NT2/D1 (cell line): ENCODE data around the gene ZDHHC19.

Experiments used
- DNase-seq: peaks from one replicate; pipeline ENCODE4 v3.0.0-alpha.2; 2011; ENCODE audit warnings: low read depth, low spot score
- H3K27me3 ChIP-seq: 2 replicates; pipeline ENCODE4 v1.6.0; 2011; ENCODE audit warnings: mild to moderate bottlenecking; ENCODE audit not compliant: insufficient read length, insufficient read depth
- H3K36me3 ChIP-seq: 2 replicates; pipeline ENCODE4 v1.6.1; 2011; ENCODE audit warnings: mild to moderate bottlenecking, low read length, mixed read lengths; ENCODE audit not compliant: insufficient read depth, insufficient read length
- H3K4me1 ChIP-seq: 2 replicates; pipeline ENCODE4 v1.5.1; 2011; ENCODE audit not compliant: insufficient read depth, insufficient read length
- H3K4me3 ChIP-seq: 2 replicates; pipeline ENCODE4 v1.5.1; 2011; ENCODE audit warnings: low read depth; ENCODE audit not compliant: insufficient read length
- H3K9ac ChIP-seq: 2 replicates; pipeline ENCODE4 v1.6.0; 2011; ENCODE audit warnings: low read depth; ENCODE audit not compliant: insufficient read length
- H3K9me3 ChIP-seq: 2 replicates; pipeline ENCODE4 v1.5.1; 2011; ENCODE audit warnings: mild to moderate bottlenecking, low read length; ENCODE audit not compliant: insufficient read depth
- SUZ12 ChIP-seq: IDR thresholded peaks from 2 replicates; pipeline ENCODE4 v1.6.1; 2011; ENCODE audit not compliant: insufficient read length, insufficient read depth; ENCODE audit errors: extremely low read depth
- YY1 ChIP-seq: IDR thresholded peaks from 2 replicates; pipeline ENCODE4 v1.6.1; 2011; ENCODE audit not compliant: insufficient read length, insufficient read depth
- ZNF274 ChIP-seq: IDR thresholded peaks from 2 replicates; pipeline ENCODE4 v1.6.1; 2011; ENCODE audit warnings: mild to moderate bottlenecking, low read depth, low read length

ZDHHC19 gene

GRCh38 chr3:196241704-196242103, 30.5 kb upstream of the ZDHHC19 start:
- Histone ChIP-seq H3K27me3 (no peaks in the 10 kb centered on the region), H3K4me1 (no peaks in the 10 kb centered on the region), H3K4me3 (no peak overlapping the region), H3K9ac (no peak overlapping the region), H3K36me3 (peaks cover 75% of the 10 kb centered on the region), H3K9me3 (no peaks in the 10 kb centered on the region; the same call in 1 of the 2 replicates)
- TF ChIP-seq SUZ12 (no peak), ZNF274 (no peak), YY1 (no peak)
- DNase-seq = no peak

- peaks cover 75% of the 10 kb centered on the region for H3K36me3 ChIP-seq
- no peak for TF ChIP-seq YY1
- TF ChIP-seq SUZ12 = no peak
- no peak for TF ChIP-seq ZNF274
Measured at GRCh38 chr3:196240424-196240823, 29.2 kb upstream of the ZDHHC19 start.

DNA sequence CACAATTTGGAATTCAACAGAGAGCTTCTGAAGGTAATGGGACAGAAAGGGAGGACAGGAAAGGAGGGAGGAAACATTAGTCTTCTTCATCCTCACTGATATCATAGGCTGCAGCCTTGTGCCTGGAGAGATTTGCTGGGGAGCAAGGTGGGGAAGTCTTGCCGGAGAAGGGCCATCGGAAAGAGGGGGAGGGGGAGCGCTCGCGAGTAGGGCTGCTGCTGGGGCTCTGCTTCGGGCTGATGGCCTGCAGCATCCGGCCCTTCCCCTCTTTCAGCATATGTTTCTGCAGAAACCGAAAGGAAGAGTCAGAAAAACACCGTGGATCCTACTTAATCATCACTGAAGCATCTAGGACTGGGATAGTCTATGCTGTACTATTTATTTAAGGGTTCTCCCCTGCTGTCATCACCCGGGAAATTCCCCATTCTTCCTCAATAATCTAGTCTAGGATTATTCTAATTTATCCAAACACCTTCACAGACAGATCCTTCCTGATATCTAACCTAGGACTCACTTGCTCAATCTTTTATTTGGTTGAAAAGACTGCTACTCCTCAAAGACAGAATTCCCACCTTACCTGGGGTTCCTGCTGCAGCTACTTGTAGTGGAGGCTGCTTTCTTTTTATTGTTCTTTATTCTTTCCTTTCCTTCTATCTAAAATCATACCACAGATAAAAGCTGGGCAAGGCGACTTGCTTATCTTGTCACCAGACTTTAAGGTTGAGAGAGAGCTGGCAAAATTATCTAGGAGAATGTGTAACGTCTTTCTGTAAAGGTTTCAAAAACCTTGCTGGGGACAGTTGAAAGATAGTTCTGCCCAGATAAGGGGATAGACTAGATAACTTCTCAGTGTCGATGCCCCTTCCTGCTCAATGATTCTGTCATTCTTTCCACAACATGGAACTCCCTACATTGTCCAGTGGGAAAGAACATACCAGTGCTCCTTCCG, 27.7 kb upstream of the ZDHHC19 start:
- no peaks in the 10 kb centered on the region for H3K4me1 ChIP-seq
- no peak for DNase-seq
- H3K36me3 ChIP-seq = peaks cover 72% of the 10 kb centered on the region
- no peaks in the 10 kb centered on the region for H3K9me3 ChIP-seq
- no peak overlapping the region for H3K9ac ChIP-seq
- H3K27me3 ChIP-seq = no peaks in the 10 kb centered on the region
- H3K4me3 ChIP-seq = no peak overlapping the region
- TF ChIP-seq SUZ12 = no peak
- TF ChIP-seq YY1 = no peak
- no peak for TF ChIP-seq ZNF274

More at GRCh38 chr3:196240424-196240823, 29.2 kb upstream of the ZDHHC19 start:
- Histone ChIP-seq H3K4me3 (no peak overlapping the region), H3K9me3 (no peaks in the 10 kb centered on the region; the same call in 1 of the 2 replicates), H3K9ac (no peak overlapping the region), H3K4me1 (no peaks in the 10 kb centered on the region), H3K27me3 (no peaks in the 10 kb centered on the region)
- DNase-seq = no peak

GRCh38 chr3:196237203-196237602, 26.0 kb upstream of the ZDHHC19 start:
- Histone ChIP-seq H3K4me1 (no peaks in the 10 kb centered on the region), H3K9me3 (no peaks in the 10 kb centered on the region), H3K27me3 (no peaks in the 10 kb centered on the region), H3K4me3 (no peak overlapping the region), H3K9ac (no peak overlapping the region), H3K36me3 (peaks cover 72% of the 10 kb centered on the region)
- TF ChIP-seq ZNF274 = no peak
- no peak for TF ChIP-seq YY1
- no peak for TF ChIP-seq SUZ12
- no peak for DNase-seq

GRCh38 chr3:196236223-196236622, 25.0 kb upstream of the ZDHHC19 start:
- Histone ChIP-seq H3K36me3 (peaks cover 62% of the 10 kb centered on the region), H3K9me3 (no peaks in the 10 kb centered on the region), H3K27me3 (no peaks in the 10 kb centered on the region), H3K4me1 (no peaks in the 10 kb centered on the region), H3K9ac (no peak overlapping the region), H3K4me3 (no peak overlapping the region)
- TF ChIP-seq YY1 (no peak), ZNF274 (no peak), SUZ12 (no peak)
- no peak for DNase-seq

GRCh38 chr3:196235452-196236122, 24.4 kb upstream of the ZDHHC19 start:
- no peaks in the 10 kb centered on the region for H3K9me3 ChIP-seq
- H3K9ac ChIP-seq = no peak overlapping the region
- H3K4me1 ChIP-seq = no peaks in the 10 kb centered on the region
- no peak overlapping the region for H3K4me3 ChIP-seq
- TF ChIP-seq ZNF274 (no peak), YY1 (no peak), SUZ12 (no peak)
- H3K36me3 ChIP-seq = peaks cover 57% of the 10 kb centered on the region
- no peaks in the 10 kb centered on the region for H3K27me3 ChIP-seq
- DNase-seq = no peak

- TF ChIP-seq YY1 (no peak), SUZ12 (no peak), ZNF274 (no peak)
Measured at GRCh38 chr3:196232882-196233251, 21.7 kb upstream of the ZDHHC19 start.

More at GRCh38 chr3:196232882-196233251, 21.7 kb upstream of the ZDHHC19 start:
- Histone ChIP-seq H3K36me3 (peaks cover 30% of the 10 kb centered on the region), H3K4me1 (peaks cover 4% of the 10 kb centered on the region), H3K9ac (no peak overlapping the region), H3K27me3 (no peaks in the 10 kb centered on the region), H3K4me3 (no peak overlapping the region), H3K9me3 (no peaks in the 10 kb centered on the region)
- no peak for DNase-seq
